HG03039 (cell line): ENCODE results near the gene KLRD1.
"Not testable (repeated sequence)": the region's sequence is repeated elsewhere in the genome, so short reads cannot be mapped to it uniquely, and the experiment has no call there.

Source experiments
- ATAC-seq: cut with Tn5 transposase; IDR thresholded peaks from one replicate; pipeline ENCODE4 v1.9.1; 2021; ENCODE audit warnings: mild to moderate bottlenecking, moderate library complexity; ENCODE audit not compliant: unreplicated experiment

Gene KLRD1

GRCh38 chr12:10307630-10308029, at the start of gene KLRD1:
KLRD1 (plus strand) TSS chr12:10307870; CDS start chr12:10308078, 208 bp downstream.
- ATAC-seq = no peak

GRCh38 chr12:10260927-10261326, 46.7 kb upstream of the KLRD1 start:
- ATAC-seq = no peak

GRCh38 chr12:10268037-10268436, 39.6 kb upstream of the KLRD1 start:
- ATAC-seq = no peak

GRCh38 chr12:10272467-10272866, 35.2 kb upstream of the KLRD1 start:
- no peak for ATAC-seq

- no peak for ATAC-seq
Observed at GRCh38 chr12:10276774-10277173, 30.9 kb upstream of the KLRD1 start.

GRCh38 chr12:10278104-10278503, 29.6 kb upstream of the KLRD1 start:
- ATAC-seq = no peak

GRCh38 chr12:10279937-10280336, 27.7 kb upstream of the KLRD1 start:
- ATAC-seq = no peak

GRCh38 chr12:10283027-10283426, 24.6 kb upstream of the KLRD1 start:
- no peak for ATAC-seq

- ATAC-seq = no peak
Observed at GRCh38 chr12:10285919-10286318, 21.8 kb upstream of the KLRD1 start.

GRCh38 chr12:10289005-10289754, 18.5 kb upstream of the KLRD1 start:
- ATAC-seq = no peak

- ATAC-seq = no peak
Observed at GRCh38 chr12:10291030-10291429, 16.6 kb upstream of the KLRD1 start.

- ATAC-seq = peak; percentile 48
Observed at GRCh38 chr12:10293151-10293550, 14.5 kb upstream of the KLRD1 start.

GRCh38 chr12:10293570-10294227, 14.0 kb upstream of the KLRD1 start:
- ATAC-seq = no peak

- no peak for ATAC-seq
Observed at GRCh38 chr12:10301103-10301502, 6.6 kb upstream of the KLRD1 start.

GRCh38 chr12:10304161-10304574, 3.5 kb upstream of the KLRD1 start:
- ATAC-seq = no peak

- no peak for ATAC-seq
Observed at GRCh38 chr12:10305411-10305810, 2.3 kb upstream of the KLRD1 start.

- ATAC-seq = no peak
Observed at GRCh38 chr12:10310926-10311720, 3.5 kb downstream of the KLRD1 start.

- ATAC-seq = no peak
Observed at GRCh38 chr12:10319388-10319787, 11.7 kb downstream of the KLRD1 start.

GRCh38 chr12:10320643-10321042, 13.0 kb downstream of the KLRD1 start:
- no peak for ATAC-seq

GRCh38 chr12:10328691-10329090, 21.0 kb downstream of the KLRD1 start:
- not testable (repeated sequence) for ATAC-seq

- ATAC-seq = no peak
Observed at GRCh38 chr12:10331642-10332239, 24.1 kb downstream of the KLRD1 start.
